IMR-90 (cell line): Measurements from ENCODE around the gene TTLL12. TPM values are rescaled to one million over a fixed set of nuclear protein-coding genes. Genes with fewer than 3 reads are reported as not detected.

Source experiments
- ATAC-seq: fragments of 200-7000 bp; cut with Tn5 transposase; 2 replicates; pipeline ENCODE4 v1.9.1; 2020; ENCODE audit warnings: low read depth, mild to moderate bottlenecking, moderate library complexity
- BruUV-seq: library from RNA; stranded (reverse); fragments of 400-500 nt; replicated peaks from 2 replicates; lab custom pipeline; 2021; lab: Mats Ljungman, UMichigan
- CTCF ChIA-PET: fragments of 300-600 bp; formaldehyde crosslinking; extraction: SDS; loops from one replicate; lab custom pipeline; 2021; ENCODE audit warnings: antibody characterized with exemption; lab: Yijun Ruan, JAX
- POLR2A ChIA-PET: fragments of 300-600 bp; sonication (Branson Sonifier 250); formaldehyde crosslinking; loops from one replicate; lab custom pipeline; 2022; ENCODE audit warnings: antibody characterized with exemption; ENCODE audit not compliant: unreplicated experiment; lab: Charles Lee
- DNase-seq: peaks from one replicate; pipeline ENCODE4 v3.0.0; 2013
- H2AFZ ChIP-seq: replicated peaks from 2 replicates; pipeline ENCODE3; 2013; ENCODE audit warnings: low read length, mild to moderate bottlenecking; ENCODE audit not compliant: poor library complexity
- H2AK5ac ChIP-seq: 2 replicates; pipeline ENCODE4 v1.6.1; 2013; ENCODE audit warnings: low read depth, low read length, inconsistent platforms
- H2AK9ac ChIP-seq: replicated peaks from 2 replicates; pipeline ENCODE3; 2013; ENCODE audit warnings: mild to moderate bottlenecking, low read depth, low read length, moderate library complexity; ENCODE audit not compliant: poor library complexity
- H2BK120ac ChIP-seq: 2 replicates; pipeline ENCODE4 v1.6.1; 2013; ENCODE audit warnings: low read depth, low read length, inconsistent platforms
- H2BK15ac ChIP-seq: 3 replicates; pipeline ENCODE4 v1.6.1; 2013; ENCODE audit warnings: low read depth, low read length, inconsistent platforms
- H2BK20ac ChIP-seq: 2 replicates; pipeline ENCODE4 v1.6.1; 2013; ENCODE audit warnings: low read depth, mild to moderate bottlenecking, inconsistent platforms, low read length, moderate library complexity
- H2BK5ac ChIP-seq: 2 replicates; pipeline ENCODE4 v1.6.1; 2013; ENCODE audit warnings: mild to moderate bottlenecking, low read depth, low read length, inconsistent platforms; ENCODE audit not compliant: poor library complexity, severe bottlenecking
- H3K14ac ChIP-seq: replicated peaks from 2 replicates; pipeline ENCODE4 v1.6.1; 2013; ENCODE audit warnings: low read depth, low read length, inconsistent platforms
- H3K18ac ChIP-seq: 2 replicates; pipeline ENCODE4 v1.6.1; 2013; ENCODE audit warnings: low read depth, low read length, control low read depth
- H3K23ac ChIP-seq: 2 replicates; pipeline ENCODE4 v1.6.1; 2013; ENCODE audit warnings: low read depth, low read length, inconsistent platforms
- H3K27ac ChIP-seq: 2 replicates; pipeline ENCODE4 v1.5.1; 2013; ENCODE audit warnings: mild to moderate bottlenecking, control low read depth, low read length; ENCODE audit not compliant: insufficient read depth
- H3K27me3 ChIP-seq: 2 replicates; pipeline ENCODE4 v1.6.1; 2013; ENCODE audit warnings: low read length; ENCODE audit not compliant: control insufficient read depth, insufficient read depth
- H3K36me3 ChIP-seq: 2 replicates; pipeline ENCODE4 v1.6.1; 2013; ENCODE audit warnings: low read length, mixed read lengths; ENCODE audit not compliant: control insufficient read depth, insufficient read depth
- H3K4ac ChIP-seq: 2 replicates; pipeline ENCODE4 v1.6.1; 2013; ENCODE audit warnings: low read depth, low read length, inconsistent platforms
- H3K4me1 ChIP-seq: 2 replicates; pipeline ENCODE4 v1.6.1; 2013; ENCODE audit warnings: low read length, mixed read lengths; ENCODE audit not compliant: control insufficient read depth, insufficient read depth
- H3K4me2 ChIP-seq: 2 replicates; pipeline ENCODE4 v1.6.1; 2013; ENCODE audit warnings: low read depth, mild to moderate bottlenecking, control low read depth, low read length, moderate library complexity
- H3K4me3 ChIP-seq: 2 replicates; pipeline ENCODE4 v1.5.1; 2013; ENCODE audit warnings: low read depth, mild to moderate bottlenecking, control low read depth, low read length, moderate library complexity; ENCODE audit not compliant: insufficient read depth
- H3K56ac ChIP-seq: 2 replicates; pipeline ENCODE4 v1.6.1; 2013; ENCODE audit warnings: low read length, inconsistent platforms; ENCODE audit not compliant: insufficient read depth; ENCODE audit errors: extremely low read depth
- H3K79me1 ChIP-seq, 2 experiments: 2 replicates each; pipeline ENCODE4 v1.6.1; 2013; ENCODE audit warnings: low read length in 2 of 2, inconsistent platforms in 1 of 2, low read depth in 1 of 2
- H3K9ac ChIP-seq: 2 replicates; pipeline ENCODE4 v1.6.1; 2013; ENCODE audit warnings: low read depth, low read length, control low read depth
- H3K9me1 ChIP-seq: 2 replicates; pipeline ENCODE4 v1.6.1; 2013; ENCODE audit warnings: low read length, inconsistent platforms; ENCODE audit not compliant: insufficient read depth
- H3K9me3 ChIP-seq: 2 replicates; pipeline ENCODE4 v1.6.1; 2013; ENCODE audit warnings: low read length; ENCODE audit not compliant: control insufficient read depth, insufficient read depth
- H4K20me1 ChIP-seq: 2 replicates; pipeline ENCODE4 v1.6.1; 2013; ENCODE audit warnings: low read length, inconsistent platforms; ENCODE audit not compliant: insufficient read depth
- H4K5ac ChIP-seq: 2 replicates; pipeline ENCODE4 v1.6.1; 2013; ENCODE audit warnings: mild to moderate bottlenecking, low read depth, low read length, control low read depth
- H4K8ac ChIP-seq, 2 experiments: 2 replicates each; pipeline ENCODE4 v1.6.1; 2013; ENCODE audit warnings: low read depth in 2 of 2, low read length in 2 of 2, control low read depth in 1 of 2, inconsistent platforms in 1 of 2
- H4K91ac ChIP-seq: 2 replicates; pipeline ENCODE4 v1.6.1; 2013; ENCODE audit warnings: low read depth, low read length, inconsistent platforms; ENCODE audit not compliant: insufficient read depth
- CEBPB ChIP-seq: IDR thresholded peaks from 2 replicates; pipeline ENCODE4 v1.6.1; 2012; ENCODE audit warnings: low read depth, low read length, improper control_type of control experiment
- CHD1 ChIP-seq: IDR thresholded peaks from 2 replicates; pipeline ENCODE4 v1.6.1; 2012; ENCODE audit warnings: low read depth, low read length, improper control_type of control experiment
- FOS ChIP-seq: fragments of 150-350 bp; IDR thresholded peaks from 2 replicates; pipeline ENCODE4 v1.6.1; 2016; ENCODE audit warnings: low read depth, low read length
- MAFK ChIP-seq: IDR thresholded peaks from 2 replicates; pipeline ENCODE4 v1.6.1; 2012; ENCODE audit warnings: low read depth, low read length, improper control_type of control experiment
- MAZ ChIP-seq: IDR thresholded peaks from 2 replicates; pipeline ENCODE4 v1.6.1; 2012; ENCODE audit warnings: low read depth, mild to moderate bottlenecking, low read length, improper control_type of control experiment, moderate library complexity, borderline replicate concordance
- MXI1 ChIP-seq: IDR thresholded peaks from 2 replicates; pipeline ENCODE4 v1.6.1; 2012; ENCODE audit warnings: low read depth, mild to moderate bottlenecking, low read length, moderate library complexity, borderline replicate concordance
- RAD21 ChIP-seq: IDR thresholded peaks from 2 replicates; pipeline ENCODE4 v1.6.1; 2012; ENCODE audit warnings: low read length, improper control_type of control experiment
- RCOR1 ChIP-seq: IDR thresholded peaks from 2 replicates; pipeline ENCODE4 v1.6.1; 2012; ENCODE audit warnings: mild to moderate bottlenecking, low read length, improper control_type of control experiment; ENCODE audit not compliant: insufficient replicate concordance
- RFX5 ChIP-seq: IDR thresholded peaks from 2 replicates; pipeline ENCODE4 v1.8.0; 2012; ENCODE audit warnings: low read depth, mild to moderate bottlenecking, low read length, moderate library complexity
- SMC3 ChIP-seq: fragments of 150-350 bp; IDR thresholded peaks from 2 replicates; pipeline ENCODE4 v1.6.1; 2016; ENCODE audit warnings: low read depth, mild to moderate bottlenecking, antibody characterized with exemption, low read length, moderate library complexity
- WGBS, 2 experiments: methylation state at CpG; one replicate each; pipeline versions ENCODE4 v1.1.5 to v1.1.7; 2013; ENCODE audit warnings: missing lambda C conversion rate in 2 of 2; ENCODE audit not compliant: insufficient read length in 1 of 2; ENCODE audit errors: extremely low coverage in 2 of 2; 5-methylcytosine and 5-hydroxymethylcytosine counted together
- dilution Hi-C: fragments of 300-500 bp; cut with HindIII; formaldehyde crosslinking; loops from one replicate; pipeline ENCODE4 v1.14.3; 2018; ENCODE audit warnings: low sequenced_read_pairs; ENCODE audit not compliant: unreplicated experiment
- in situ Hi-C: fragments of 300-500 bp; cut with MboI; formaldehyde crosslinking; loops from 3 replicates; pipeline ENCODE4 v1.14.3; 2019; ENCODE audit warnings: low sequenced_read_pairs, inconsistent platforms, mixed read lengths
- intact Hi-C: fragments of 100-400 bp; cut with micrococcal nuclease; formaldehyde crosslinking; loops from 2 replicates; pipeline ENCODE4 v1.10.0; 2022
- polyA plus RNA-seq, 3 experiments: library from polyadenylated mRNA; depleted of rRNA; stranded (reverse); fragments of >200 nt; gene quantifications; 2 replicates each; pipeline ENCODE4 v1.2.3, GENCODE V29; 2012; ENCODE audit warnings: low replicate concordance in 1 of 3
- total RNA-seq: library from RNA; depleted of rRNA; stranded (reverse); fragments of >200 nt; gene quantifications from 2 replicates; pipeline ENCODE4 v1.2.3, GENCODE V29; 2012
- TF ChIP-seq, protein P1 (sequence below): conservative IDR thresholded peaks from 2 replicates; pipeline ENCODE4 v1.5.1; 2012; ENCODE audit warnings: mild to moderate bottlenecking, low read depth, low read length, improper control_type of control experiment
- TF ChIP-seq, protein P2 (sequence below): fragments of 150-350 bp; IDR thresholded peaks from 2 replicates; pipeline ENCODE4 v1.6.1; 2016; ENCODE audit warnings: low read depth, mild to moderate bottlenecking, low read length, moderate library complexity, borderline replicate concordance

Gene TTLL12
- total and polyA plus RNA-seq, 2 of the 4 experiments (the other 2 are of a cell fraction): 20.9 to 30.1 TPM

DNA sequence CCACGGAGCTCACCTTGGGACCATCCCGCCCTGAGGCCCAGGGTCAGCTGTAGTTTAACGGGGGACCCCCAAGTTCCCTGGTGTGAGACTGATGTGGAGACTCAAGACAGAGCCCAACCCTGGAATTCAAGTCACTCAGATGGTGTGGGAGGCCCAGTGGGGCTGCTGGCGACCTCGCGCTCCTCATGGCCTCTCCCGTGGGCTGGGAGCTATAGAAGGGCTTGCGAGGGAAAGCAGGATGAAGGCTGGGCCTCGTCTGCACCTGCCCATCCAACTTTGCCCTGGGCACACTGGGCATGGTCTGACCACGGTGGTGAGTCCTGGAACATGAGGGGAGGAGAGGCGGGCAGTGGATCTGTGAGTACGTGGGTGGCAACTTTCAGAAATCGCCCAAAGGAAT, 13.6 kb upstream of the TTLL12 start:
- H2AK5ac ChIP-seq: no peak overlapping the region
- H3K23ac ChIP-seq: no peak overlapping the region
- in situ Hi-C loops (no loop called here), intact Hi-C loops (no loop called here), dilution Hi-C loops (no loop called here)
- peak overlapping the region; percentile 36 for H2AFZ ChIP-seq
- no peak for DNase-seq
- no peak overlapping the region for H2BK5ac ChIP-seq
- H3K4me1 ChIP-seq: peaks cover 4% of the 10 kb centered on the region; the same call in 1 of the 2 replicates
- no peak overlapping the region for H3K4ac ChIP-seq
- no peaks in the 10 kb centered on the region for H3K9me3 ChIP-seq
- TF ChIP-seq CHD1: no peak
- no peak for TF ChIP-seq CEBPB
- TF ChIP-seq, protein P1, sequence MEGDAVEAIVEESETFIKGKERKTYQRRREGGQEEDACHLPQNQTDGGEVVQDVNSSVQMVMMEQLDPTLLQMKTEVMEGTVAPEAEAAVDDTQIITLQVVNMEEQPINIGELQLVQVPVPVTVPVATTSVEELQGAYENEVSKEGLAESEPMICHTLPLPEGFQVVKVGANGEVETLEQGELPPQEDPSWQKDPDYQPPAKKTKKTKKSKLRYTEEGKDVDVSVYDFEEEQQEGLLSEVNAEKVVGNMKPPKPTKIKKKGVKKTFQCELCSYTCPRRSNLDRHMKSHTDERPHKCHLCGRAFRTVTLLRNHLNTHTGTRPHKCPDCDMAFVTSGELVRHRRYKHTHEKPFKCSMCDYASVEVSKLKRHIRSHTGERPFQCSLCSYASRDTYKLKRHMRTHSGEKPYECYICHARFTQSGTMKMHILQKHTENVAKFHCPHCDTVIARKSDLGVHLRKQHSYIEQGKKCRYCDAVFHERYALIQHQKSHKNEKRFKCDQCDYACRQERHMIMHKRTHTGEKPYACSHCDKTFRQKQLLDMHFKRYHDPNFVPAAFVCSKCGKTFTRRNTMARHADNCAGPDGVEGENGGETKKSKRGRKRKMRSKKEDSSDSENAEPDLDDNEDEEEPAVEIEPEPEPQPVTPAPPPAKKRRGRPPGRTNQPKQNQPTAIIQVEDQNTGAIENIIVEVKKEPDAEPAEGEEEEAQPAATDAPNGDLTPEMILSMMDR: no peak
- TF ChIP-seq FOS: no peak
- TF ChIP-seq, protein P2, sequence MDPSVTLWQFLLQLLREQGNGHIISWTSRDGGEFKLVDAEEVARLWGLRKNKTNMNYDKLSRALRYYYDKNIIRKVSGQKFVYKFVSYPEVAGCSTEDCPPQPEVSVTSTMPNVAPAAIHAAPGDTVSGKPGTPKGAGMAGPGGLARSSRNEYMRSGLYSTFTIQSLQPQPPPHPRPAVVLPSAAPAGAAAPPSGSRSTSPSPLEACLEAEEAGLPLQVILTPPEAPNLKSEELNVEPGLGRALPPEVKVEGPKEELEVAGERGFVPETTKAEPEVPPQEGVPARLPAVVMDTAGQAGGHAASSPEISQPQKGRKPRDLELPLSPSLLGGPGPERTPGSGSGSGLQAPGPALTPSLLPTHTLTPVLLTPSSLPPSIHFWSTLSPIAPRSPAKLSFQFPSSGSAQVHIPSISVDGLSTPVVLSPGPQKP: no peak
- no peak for TF ChIP-seq RCOR1
- TF ChIP-seq MAFK: no peak
- TF ChIP-seq RAD21: no peak
- no peak for TF ChIP-seq MAZ
- TF ChIP-seq SMC3: no peak
- TF ChIP-seq MXI1: no peak
- TF ChIP-seq RFX5: no peak
- BruUV-seq: no TSS peak
- H3K79me1 ChIP-seq: no peaks in the 10 kb centered on the region
- no peak overlapping the region for H3K4me3 ChIP-seq
- H3K27me3 ChIP-seq: peaks cover 21% of the 10 kb centered on the region; the same call in 1 of the 2 replicates
- H3K36me3 ChIP-seq: no peaks in the 10 kb centered on the region
- no peak overlapping the region for H2BK20ac ChIP-seq
- CTCF ChIA-PET: interaction anchor here (1.0 kb wide), 1 partner anchor 13 kb away, joined by 4 read pairs; no protein-coding TSS in a partner anchor
- no peak overlapping the region for H3K4me2 ChIP-seq
- ATAC-seq: no peak
- H4K8ac ChIP-seq: no peak overlapping the region
- no peak overlapping the region for H2AK9ac ChIP-seq
- no peak overlapping the region for H3K9ac ChIP-seq
- no peaks in the 10 kb centered on the region for H3K9me1 ChIP-seq
- POLR2A ChIA-PET: no interaction called here
- no peak overlapping the region for H2BK15ac ChIP-seq
- WGBS, 2 experiments: 83% methylated on average over 6 of the region's 13 CpGs; no CpG with 5 or more reads in 1 of the 2 experiments
- no peak overlapping the region for H3K56ac ChIP-seq
- no peak overlapping the region for H3K27ac ChIP-seq
- H4K20me1 ChIP-seq: no peaks in the 10 kb centered on the region
- H2BK120ac ChIP-seq: no peak overlapping the region
- H3K14ac ChIP-seq: no peak overlapping the region
- H4K91ac ChIP-seq: no peak overlapping the region
- H3K18ac ChIP-seq: no peak overlapping the region
- no peak overlapping the region for H4K5ac ChIP-seq
